HEK293T (cell line): ENCODE measurements around the gene IFI27L2.

ENCODE experiments used
- BHLHE40 ChIP-seq: fragments of 450-650 bp; IDR thresholded peaks from 2 replicates; pipeline ENCODE4 v1.6.1; 2016; ENCODE audit warnings: mild to moderate bottlenecking, moderate library complexity, borderline replicate concordance
- ELF4 ChIP-seq: fragments of 450-650 bp; IDR thresholded peaks from 2 replicates; pipeline ENCODE4 v1.6.1; 2017; ENCODE audit warnings: antibody characterized with exemption
- FOXM1 ChIP-seq: fragments of 450-650 bp; IDR thresholded peaks from 2 replicates; pipeline ENCODE4 v1.6.1; 2017; ENCODE audit warnings: mild to moderate bottlenecking, borderline replicate concordance
- HDGF ChIP-seq: fragments of 450-650 bp; IDR thresholded peaks from 2 replicates; pipeline ENCODE4 v1.6.1; 2017; ENCODE audit warnings: antibody characterized with exemption, borderline replicate concordance
- L3MBTL2 ChIP-seq: fragments of 450-650 bp; conservative IDR thresholded peaks from 2 replicates; pipeline ENCODE4 v1.6.1; 2016; ENCODE audit warnings: mild to moderate bottlenecking
- LEF1 ChIP-seq: fragments of 450-650 bp; IDR thresholded peaks from 2 replicates; pipeline ENCODE4 v1.6.1; 2017; ENCODE audit warnings: mild to moderate bottlenecking, borderline replicate concordance
- PKNOX1 ChIP-seq: fragments of 450-650 bp; IDR thresholded peaks from 2 replicates; pipeline ENCODE4 v1.6.1; 2016
- SP1 ChIP-seq: fragments of 450-650 bp; IDR thresholded peaks from 2 replicates; pipeline ENCODE4 v1.6.1; 2017
- SUZ12 ChIP-seq: fragments of 450-650 bp; IDR thresholded peaks from 2 replicates; pipeline ENCODE4 v1.6.1; 2016; ENCODE audit warnings: mild to moderate bottlenecking

GRCh38 chr14:94121485-94121884, 7.9 kb downstream of the IFI27L2 start:
- TF ChIP-seq SUZ12 = no peak
- no peak for TF ChIP-seq L3MBTL2
- no peak for TF ChIP-seq HDGF
- no peak for TF ChIP-seq LEF1
- no peak for TF ChIP-seq BHLHE40
- no peak for TF ChIP-seq FOXM1
- TF ChIP-seq SP1 = no peak
- TF ChIP-seq ELF4 = no peak
- no peak for TF ChIP-seq PKNOX1
